GM18951 (cell line): ENCODE results near the gene HSP90AB1.
A peak's percentile ranks its signal among the peaks of the same experiment; 100 is the strongest.

Source experiments
- POLR2A ChIP-seq: IDR thresholded peaks from 4 replicates; pipeline ENCODE4 v1.6.1; 2011; ENCODE audit warnings: mild to moderate bottlenecking; ENCODE audit not compliant: insufficient read length, insufficient read depth; ENCODE audit errors: extremely low read depth
- in situ Hi-C: fragments of 300-500 bp; cut with MboI; formaldehyde crosslinking; loops from one replicate; pipeline ENCODE4 v1.12.0; 2022; ENCODE audit warnings: low sequenced_read_pairs, mixed read lengths, inconsistent platforms; ENCODE audit not compliant: unreplicated experiment

The HSP90AB1 gene

DNA sequence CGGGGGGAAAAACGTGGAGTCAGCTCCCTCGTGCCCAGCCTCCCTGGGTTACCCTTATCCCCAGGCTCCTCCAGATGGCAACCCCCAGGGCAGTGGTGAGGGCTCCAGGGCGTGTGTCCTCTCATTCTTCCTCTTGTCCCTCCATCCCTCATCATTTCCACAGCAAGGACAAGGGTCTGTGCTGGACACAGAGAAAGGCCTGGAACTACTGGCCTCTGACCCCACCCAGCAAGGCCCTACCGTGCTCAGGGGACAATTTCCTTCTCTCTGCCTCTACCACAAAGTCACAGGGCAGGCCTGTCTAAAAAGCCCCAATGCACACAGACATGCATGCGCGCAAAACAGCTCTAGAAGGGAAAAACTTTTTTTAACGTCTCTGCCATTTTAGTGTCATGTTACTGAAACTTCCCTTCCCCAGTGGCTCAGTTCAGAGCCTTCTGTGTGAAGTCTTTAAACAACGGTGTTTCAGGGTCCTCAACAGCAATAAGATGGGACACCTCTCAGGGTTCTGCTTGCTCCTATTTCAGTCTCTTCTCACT is 11.5 kb downstream of the HSP90AB1 start:
- in situ Hi-C loops: no loop called here
- no peak for TF ChIP-seq POLR2A

DNA sequence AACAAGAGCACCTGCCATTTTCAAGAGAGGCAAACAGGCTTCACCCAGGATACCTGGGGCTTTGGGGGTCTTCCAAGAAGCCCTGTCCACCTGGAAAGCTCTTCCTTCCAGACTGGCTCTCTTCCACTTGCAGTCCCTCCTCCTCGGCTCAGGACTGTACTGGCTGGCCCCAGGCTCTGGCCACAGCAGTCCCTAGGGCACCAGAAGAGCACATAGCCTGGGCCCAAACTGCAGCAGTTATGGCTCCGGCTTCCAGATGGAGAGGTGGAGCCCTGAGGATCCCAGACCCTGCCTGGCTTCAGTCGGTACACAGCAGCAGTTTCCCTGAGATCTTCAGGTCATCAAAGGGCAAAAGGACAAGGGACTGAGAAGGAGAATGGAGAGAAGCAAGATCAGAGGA is 12.0 kb downstream of the HSP90AB1 start:
- in situ Hi-C loops: no loop called here

DNA sequence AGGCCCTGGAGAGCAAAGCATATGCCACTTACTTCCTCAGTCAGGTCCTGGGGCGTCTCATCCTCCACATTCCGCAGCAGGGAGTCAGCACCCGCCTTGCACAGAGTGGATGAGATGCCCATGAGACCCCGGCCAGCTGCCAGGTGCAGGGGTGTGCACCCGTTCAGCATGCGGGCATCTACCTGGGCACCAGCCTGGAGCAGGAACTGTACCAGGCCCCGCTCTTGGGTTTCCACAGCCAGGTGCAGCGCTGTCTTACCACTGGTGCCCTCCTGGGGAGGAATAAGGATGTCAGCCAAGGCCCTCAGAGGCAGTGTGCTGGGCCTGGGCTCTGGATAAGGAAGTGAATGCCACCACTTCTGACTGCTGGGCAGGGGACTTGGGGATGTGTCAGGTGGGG is 13.1 kb downstream of the HSP90AB1 start:
- no peak for TF ChIP-seq POLR2A
- in situ Hi-C loops: no loop called here

More for the DNA sequence above, 12.0 kb downstream of the HSP90AB1 start:
- TF ChIP-seq POLR2A: no peak

DNA sequence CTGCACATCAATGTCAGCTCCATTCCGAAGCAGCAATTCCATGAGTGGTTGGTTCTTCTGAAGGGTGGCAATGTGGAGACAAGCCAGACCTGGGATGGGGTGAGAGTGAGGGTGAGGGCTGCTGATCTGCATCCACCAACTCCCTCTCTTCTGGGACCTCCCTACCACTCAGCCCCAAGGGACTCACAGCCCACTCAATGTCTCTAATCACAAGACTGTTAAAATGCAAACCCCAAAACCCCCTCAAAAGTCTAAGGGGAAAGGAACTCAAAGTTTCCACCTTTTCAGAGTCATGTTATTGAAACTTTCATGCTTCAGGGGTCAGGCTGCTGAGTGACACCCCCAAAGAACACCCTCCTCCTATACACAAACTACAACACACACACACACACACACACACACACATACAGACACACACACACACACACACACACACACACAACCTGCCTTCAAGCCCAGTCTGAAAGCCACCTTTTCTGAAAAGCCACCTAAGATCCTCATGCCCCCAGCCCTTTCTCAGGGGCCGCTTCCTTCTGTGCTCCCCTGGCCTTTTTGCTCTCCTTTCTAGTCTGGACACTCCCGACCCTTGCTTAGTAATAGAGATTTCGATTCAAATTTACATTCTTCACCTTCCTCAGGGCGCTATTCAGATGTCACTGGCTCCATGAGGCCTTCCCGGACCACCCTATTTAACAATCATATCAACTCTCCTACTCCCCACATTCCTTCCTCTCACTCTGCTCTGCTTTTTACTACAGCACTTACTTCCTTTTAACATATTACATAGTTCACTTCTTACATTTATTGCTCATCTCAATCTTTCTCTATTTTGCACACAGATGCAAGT is 13.8 kb downstream of the HSP90AB1 start:
- in situ Hi-C loops: no loop called here
- peak; percentile 39 for TF ChIP-seq POLR2A

DNA sequence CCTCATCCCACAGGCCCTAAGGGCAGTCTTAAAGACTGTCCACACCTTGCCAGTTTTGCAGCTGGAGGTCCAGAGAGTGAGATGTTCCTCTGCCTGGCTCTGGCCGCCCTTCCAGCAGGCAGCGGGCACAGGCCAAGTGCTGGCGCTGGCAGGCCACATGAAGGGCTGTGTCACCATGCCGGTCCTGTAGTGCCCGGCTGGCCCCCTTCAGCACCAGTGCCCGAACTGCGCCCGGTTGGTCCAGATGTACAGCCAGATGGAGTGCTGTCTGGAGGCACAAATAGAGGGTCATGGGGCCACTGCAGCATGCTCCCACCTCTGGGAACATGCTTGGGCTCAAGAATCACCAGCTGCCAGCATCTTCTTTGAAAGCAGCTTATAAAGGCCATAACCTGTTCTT is 14.7 kb downstream of the HSP90AB1 start:
- no peak for TF ChIP-seq POLR2A
- in situ Hi-C loops: no loop called here

DNA sequence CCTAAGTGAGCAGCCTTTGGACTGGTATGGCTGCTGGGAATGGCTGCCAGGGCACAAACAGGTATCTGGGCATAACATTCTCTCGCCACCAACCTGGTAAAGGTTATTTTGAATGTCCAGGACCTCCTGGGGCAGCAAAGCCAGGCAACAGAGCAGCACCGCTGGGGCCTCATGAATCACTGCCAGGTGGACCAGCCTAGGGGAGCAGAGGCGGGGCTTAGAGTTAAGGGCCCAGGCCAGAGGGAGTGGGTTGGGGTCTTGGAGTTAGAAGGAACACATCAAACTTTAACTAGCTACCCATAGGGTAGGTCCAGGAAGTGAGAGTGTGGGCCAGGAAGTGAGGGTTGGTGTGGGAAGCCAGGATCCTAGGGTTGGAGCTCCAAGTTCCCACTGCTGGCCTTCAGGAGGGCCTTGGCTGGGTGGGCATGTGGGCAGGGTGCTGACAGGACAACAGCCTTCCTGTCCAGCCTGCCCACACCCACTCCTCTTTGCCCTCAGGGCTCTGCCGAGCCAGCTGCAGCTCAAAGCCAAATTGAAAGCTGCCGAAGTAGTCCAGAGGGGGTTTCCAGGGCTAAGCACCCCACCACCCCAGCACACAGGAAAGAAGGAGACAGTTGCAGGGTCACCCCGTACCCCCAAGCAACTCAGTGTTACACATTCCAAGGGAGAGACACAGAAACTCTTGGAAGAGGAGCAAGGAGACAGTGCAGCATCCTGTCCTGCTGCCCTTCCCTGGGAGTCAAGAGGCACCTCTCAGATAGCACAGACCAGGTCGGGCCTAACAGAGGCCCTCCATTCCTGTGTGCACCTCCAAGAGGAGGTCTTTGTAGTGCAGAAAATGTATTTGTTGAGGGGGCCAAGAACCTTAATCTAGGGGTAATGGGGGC is 15.8 kb downstream of the HSP90AB1 start:
- peak; percentile 17 for TF ChIP-seq POLR2A
- in situ Hi-C loops: no loop called here

DNA sequence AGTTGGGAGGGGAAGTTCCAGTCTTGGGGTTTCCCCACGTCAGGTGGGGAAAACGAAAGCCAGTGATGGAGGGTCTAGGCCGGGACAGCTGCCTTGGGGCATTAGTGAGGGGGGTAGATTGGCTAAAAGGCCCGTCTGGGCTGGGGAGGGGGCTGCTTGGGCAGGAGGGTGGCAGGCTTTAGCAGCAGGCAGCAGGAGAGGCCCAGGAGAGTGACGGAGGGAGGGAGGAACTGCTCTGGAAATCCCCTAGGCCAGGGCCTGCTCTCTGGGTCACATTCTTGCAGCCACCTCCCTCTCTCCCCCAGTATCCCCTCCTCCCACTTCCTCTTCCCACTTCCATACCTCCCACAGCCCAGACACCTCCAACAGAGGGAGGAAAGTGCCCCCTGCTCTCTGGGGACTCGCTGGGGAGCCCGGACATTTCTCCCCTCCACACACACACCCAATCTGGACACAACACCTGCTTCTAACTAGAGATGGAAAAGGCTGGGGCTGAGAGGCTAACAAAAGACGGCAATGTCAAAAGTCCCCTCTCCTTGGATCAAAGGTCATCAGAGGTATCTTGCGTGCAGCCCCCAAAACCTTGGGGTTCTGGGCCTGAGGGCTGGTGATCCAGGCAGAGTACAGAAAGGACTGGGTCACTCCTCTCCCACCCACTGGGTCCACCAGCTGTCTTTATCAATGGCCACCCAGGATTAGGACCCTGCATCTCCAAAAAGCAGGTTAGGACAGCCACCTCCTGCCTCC is 16.6 kb downstream of the HSP90AB1 start:
- in situ Hi-C loops: no loop called here
- peak; percentile 63 for TF ChIP-seq POLR2A

DNA sequence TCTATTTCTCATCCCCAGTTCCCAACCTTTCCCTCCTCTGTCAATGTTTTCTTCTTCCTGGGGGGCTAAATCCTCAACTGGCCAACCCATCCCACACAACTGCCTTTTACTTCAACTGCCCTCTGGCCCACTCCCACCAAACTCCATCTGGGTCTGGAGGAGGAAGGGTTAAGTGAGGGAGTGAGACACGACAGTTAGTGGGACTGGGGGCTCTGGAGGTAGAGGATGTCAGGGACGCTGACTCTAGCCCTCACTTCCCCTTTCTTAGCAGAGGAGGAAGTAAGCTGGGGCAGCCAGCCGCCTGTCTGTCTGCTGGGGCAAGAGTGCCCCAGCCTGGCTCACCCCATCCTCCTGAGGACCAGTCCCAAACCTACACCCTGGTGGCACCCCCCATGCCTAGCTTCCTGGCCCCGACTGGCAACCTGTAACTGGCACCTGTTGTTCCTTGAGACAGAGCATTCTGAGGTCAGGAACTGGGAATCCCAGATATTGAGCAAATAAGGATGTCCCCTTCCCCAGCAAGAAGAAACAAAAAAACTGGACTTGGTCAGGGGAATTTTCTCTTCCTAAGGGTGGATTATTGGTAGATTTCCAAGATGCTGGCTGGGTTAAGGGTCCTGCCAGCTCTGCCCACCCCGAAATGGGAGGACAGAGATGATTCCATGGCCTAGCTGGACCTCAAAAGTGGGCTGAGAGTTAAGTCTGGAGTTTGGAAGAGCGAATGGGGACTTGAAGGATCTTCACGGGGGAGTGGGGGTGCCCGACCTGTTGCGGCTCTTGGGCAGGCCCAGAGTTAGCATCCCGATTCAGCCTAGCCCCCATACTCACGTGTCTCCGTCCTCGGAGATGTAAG is 17.5 kb downstream of the HSP90AB1 start:
- TF ChIP-seq POLR2A: peak; percentile 39
- in situ Hi-C loops: no loop called here

DNA sequence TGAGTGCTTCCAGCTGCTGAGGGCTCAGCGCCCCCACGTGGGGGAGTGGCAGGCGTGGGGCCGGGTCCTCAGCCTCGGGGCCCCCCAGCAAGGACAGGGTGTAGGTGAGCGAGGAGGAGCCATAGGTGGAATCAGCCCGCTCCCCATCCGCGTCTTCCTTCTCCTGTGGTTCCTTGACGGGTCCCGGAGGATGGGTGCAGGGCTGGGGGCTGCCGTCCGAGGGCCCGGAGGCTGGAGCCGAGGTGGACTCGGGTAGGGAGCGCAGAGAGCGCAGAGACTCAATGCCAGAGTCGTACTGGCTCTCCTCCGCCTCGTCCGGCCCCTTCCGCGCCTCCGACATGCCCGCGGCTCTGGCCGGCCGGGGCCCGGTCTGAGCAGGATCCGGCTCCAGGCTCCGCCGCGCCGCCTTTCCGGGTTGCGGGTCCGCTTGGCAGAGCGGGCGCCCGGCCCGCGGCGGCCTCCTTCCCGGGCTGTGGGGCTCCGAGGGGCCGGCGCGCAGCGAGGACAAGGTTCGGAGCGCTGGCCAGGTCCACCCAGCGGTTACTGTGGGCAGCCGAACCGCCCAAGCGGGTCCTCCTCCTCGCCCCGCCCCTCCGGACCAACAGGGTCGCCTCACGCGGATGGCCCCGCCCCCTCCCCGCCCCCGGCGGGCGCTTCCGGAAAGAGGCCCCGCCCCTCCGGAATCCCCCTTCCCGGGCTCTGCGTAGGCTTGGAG is 18.3 kb downstream of the HSP90AB1 start, which contains the start of gene NFKBIE:
Gene NFKBIE, minus strand, starts transcription at position 545 of the 715 bp plus-strand sequence. Its CDS starts 205 bp downstream, at position 340.
- TF ChIP-seq POLR2A: peak; percentile 91
- in situ Hi-C loops: no loop called here

DNA sequence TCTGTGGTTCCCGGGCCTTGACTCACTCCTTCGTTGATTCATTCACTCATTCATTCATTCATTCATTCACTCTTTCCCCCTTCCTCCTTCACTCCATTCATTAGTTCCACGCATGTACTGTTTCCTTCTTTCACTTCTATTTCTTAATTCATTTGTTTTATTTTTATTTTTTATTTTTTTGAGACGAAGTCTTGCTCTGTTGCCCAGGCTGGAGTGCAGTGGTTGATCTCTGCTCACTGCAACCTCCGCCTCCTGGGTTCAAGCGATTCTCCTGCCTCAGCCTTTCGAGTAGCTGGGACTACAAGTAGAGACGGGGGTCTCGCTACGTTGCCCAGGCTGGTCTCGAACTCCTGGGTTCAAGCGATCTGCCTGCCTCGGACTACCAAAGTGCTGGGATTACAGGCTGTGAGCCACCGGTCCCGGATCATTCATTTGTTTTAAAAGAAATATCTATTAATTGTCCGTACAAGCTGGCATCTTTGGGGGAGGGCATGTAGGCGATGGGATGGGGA is 18.9 kb downstream of the HSP90AB1 start:
- in situ Hi-C loops: no loop called here
- no peak for TF ChIP-seq POLR2A

DNA sequence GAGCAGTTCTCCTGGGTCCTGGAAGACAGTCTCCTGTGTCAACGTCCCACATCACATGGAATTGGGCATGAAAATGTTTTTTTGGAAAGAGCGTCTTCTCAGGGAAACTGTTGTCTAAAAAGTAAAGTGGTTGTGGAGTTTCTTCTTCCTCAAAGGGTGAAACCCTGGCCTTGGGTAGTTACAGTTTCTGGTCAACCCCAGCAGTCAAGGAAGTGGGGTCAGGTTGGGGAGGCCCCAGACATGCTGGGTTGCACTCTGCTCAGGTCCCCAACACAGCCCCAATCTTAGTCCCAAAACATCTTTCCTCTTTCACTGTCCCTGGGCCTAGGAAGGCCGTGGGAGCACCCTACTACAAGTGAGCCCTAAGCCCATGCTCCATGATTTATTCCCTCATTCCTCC is 19.4 kb downstream of the HSP90AB1 start:
- in situ Hi-C loops: no loop called here
- TF ChIP-seq POLR2A: no peak
